CD4-positive, alpha-beta memory T cell (primary cell): ENCODE measurements around the gene CRTAC1. TPM values are rescaled to one million over a fixed set of nuclear protein-coding genes. Genes with fewer than 3 reads are reported as not detected.

ENCODE experiments used
- CTCF ChIA-PET: fragments of 350-600 bp; sonication (Branson Sonifier 250); formaldehyde crosslinking; loops from one replicate; lab custom pipeline; 2021; ENCODE audit warnings: inconsistent platforms; ENCODE audit not compliant: partially characterized antibody; lab: Charles Lee
- POLR2A ChIA-PET: fragments of 350-600 bp; sonication (Branson Sonifier 250); formaldehyde crosslinking; loops from one replicate; lab custom pipeline; 2021; ENCODE audit not compliant: partially characterized antibody; lab: Charles Lee
- DNase-seq, 5 donors: peaks; one replicate each; pipeline versions ENCODE4 v3.0.0 to v3.0.0-alpha.2; 2020 to 2022; ENCODE audit warnings: mixed read lengths in 1 of 5
- H3K27ac ChIP-seq: one replicate; pipeline ENCODE4 v1.7.0; 2013; ENCODE audit warnings: low read depth, low read length
- H3K27me3 ChIP-seq: 2 replicates; pipeline ENCODE4 v1.7.0; 2013; ENCODE audit warnings: mild to moderate bottlenecking, low read length, moderate library complexity; ENCODE audit not compliant: insufficient read depth
- H3K36me3 ChIP-seq: 2 replicates; pipeline ENCODE4 v1.7.0; 2013; ENCODE audit warnings: mild to moderate bottlenecking, low read length, moderate library complexity; ENCODE audit not compliant: insufficient read depth
- H3K4me1 ChIP-seq: 2 replicates; pipeline ENCODE4 v1.7.0; 2013; ENCODE audit warnings: mild to moderate bottlenecking, low read length, moderate library complexity; ENCODE audit not compliant: insufficient read depth
- H3K4me3 ChIP-seq, 2 donors: one replicate each; pipeline ENCODE4 v1.7.0; 2013; ENCODE audit warnings: low read length in 2 of 2, mild to moderate bottlenecking in 1 of 2
- H3K9me3 ChIP-seq, 2 donors: one replicate each; pipeline ENCODE4 v1.7.0; 2013; ENCODE audit warnings: low read length in 2 of 2, control low read depth in 1 of 2; ENCODE audit not compliant: control insufficient read depth in 1 of 2
- H3K27ac Mint-ChIP-seq, 7 donors: one replicate each; pipeline ENCODE4 v1.8.0; 2020 to 2021; ENCODE audit warnings: mixed read lengths in 7 of 7, mild to moderate bottlenecking in 6 of 7, inconsistent platforms in 3 of 7, moderate library complexity in 3 of 7
- H3K27me3 Mint-ChIP-seq, 2 donors: one replicate each; pipeline ENCODE4 v1.8.0; 2020 to 2021; ENCODE audit warnings: mixed read lengths in 2 of 2
- H3K36me3 Mint-ChIP-seq, 2 donors: one replicate each; pipeline ENCODE4 v1.8.0; 2020 to 2021; ENCODE audit warnings: mixed read lengths in 2 of 2, inconsistent platforms in 1 of 2, mild to moderate bottlenecking in 1 of 2
- H3K4me1 Mint-ChIP-seq, 4 donors: one replicate each; pipeline ENCODE4 v1.8.0; 2020 to 2021; ENCODE audit warnings: mixed read lengths in 4 of 4, mild to moderate bottlenecking in 1 of 4
- H3K4me3 Mint-ChIP-seq, 8 donors: one replicate each; pipeline ENCODE4 v1.8.0; 2020 to 2021; ENCODE audit warnings: mixed read lengths in 8 of 8, mild to moderate bottlenecking in 7 of 8, moderate library complexity in 6 of 8, inconsistent platforms in 3 of 8
- H3K9me3 Mint-ChIP-seq, 8 donors: one replicate each; pipeline ENCODE4 v1.8.0; 2020 to 2021; ENCODE audit warnings: mixed read lengths in 8 of 8, mild to moderate bottlenecking in 5 of 8, inconsistent platforms in 3 of 8, moderate library complexity in 1 of 8
- intact Hi-C: fragments of 100-400 bp; cut with micrococcal nuclease; formaldehyde crosslinking; loops from one replicate; pipeline ENCODE4 v1.15.1; 2023
- polyA plus RNA-seq, 2 donors: library from polyadenylated mRNA; unstranded; fragments of 300-500 nt; fragmentation: Illumina TruSeq; gene quantifications; one replicate each; pipeline ENCODE4 v1.2.3, GENCODE V29; 2021
- total RNA-seq, 2 experiments: library from RNA; stranded (reverse); gene quantifications; one replicate each; pipeline ENCODE4 v1.2.3, GENCODE V29; 2021

Gene CRTAC1
- total and polyA plus RNA-seq, 4 experiments from 2014 or later = not detected

GRCh38 chr10:98041352-98042043 is 11.1 kb upstream of the CRTAC1 start:
- Histone ChIP-seq H3K9me3 (no peaks in the 10 kb centered on the region), H3K27me3 (peaks cover 17% of the 10 kb centered on the region), H3K4me1 (no peaks in the 10 kb centered on the region), H3K36me3 (no peaks in the 10 kb centered on the region), H3K4me3 (no peak overlapping the region), H3K27ac (no peak overlapping the region)
- CTCF ChIA-PET = interaction anchor here (0.7 to 5.5 kb wide), 20 partner anchors 8 to 340 kb away, joined by 3 to 103 read pairs (median 5); no protein-coding TSS in a partner anchor
- Mint-ChIP-seq H3K27ac (no peak overlapping the region), H3K36me3 (no peaks in the 10 kb centered on the region), H3K27me3 (peaks cover 36 to 59% of the 10 kb centered on the region in 2 donors), H3K9me3 (no peaks in the 10 kb centered on the region), H3K4me1 (peaks cover 0 to 7% (median 4%) of the 10 kb centered on the region in 4 donors), H3K4me3 (no peak overlapping the region)
- DNase-seq = peak in 2 of 5 donors; percentile 9 to 18
- intact Hi-C loops = loop anchor here (1.0 to 10.0 kb wide), 2 partner anchors 127 to 337 kb away; no protein-coding TSS in a partner anchor
- POLR2A ChIA-PET = no interaction called here

DNA sequence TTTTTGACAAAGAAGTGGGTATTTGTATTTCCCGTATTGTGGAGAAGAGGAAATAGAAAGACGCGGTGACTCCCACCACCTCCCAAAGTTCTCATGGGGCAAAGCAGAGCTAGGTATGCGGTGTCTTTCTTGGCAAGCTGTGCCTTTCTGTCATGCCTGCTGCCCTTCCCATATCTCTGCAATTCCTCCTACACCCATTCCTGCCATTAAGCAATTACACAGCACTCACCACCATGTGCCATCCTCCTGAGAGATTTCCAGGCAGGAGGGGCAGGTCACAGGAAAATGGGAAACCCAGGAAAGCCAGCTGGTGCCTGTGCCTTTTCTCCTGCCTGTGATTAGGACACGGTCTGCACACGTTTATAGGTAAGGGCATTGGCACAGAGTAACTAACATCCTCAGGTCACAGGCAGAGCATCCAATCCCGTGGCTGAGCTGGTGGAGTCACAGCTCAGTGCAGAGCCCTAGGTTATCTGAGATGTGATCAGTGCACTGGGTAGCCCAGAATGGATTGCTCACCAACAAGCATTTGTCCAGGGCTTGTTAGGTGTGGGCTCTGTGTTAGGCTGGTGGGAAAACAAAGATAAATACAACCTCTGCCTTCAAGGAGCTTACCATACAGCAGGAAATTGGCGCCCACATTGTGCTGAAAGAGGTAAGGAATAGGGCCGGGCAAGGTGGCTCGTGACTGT is 9.4 kb upstream of the CRTAC1 start:
- intact Hi-C loops = loop anchor here (10.0 kb wide), 1 partner anchor 335 kb away; no protein-coding TSS in a partner anchor
- POLR2A ChIA-PET = no interaction called here
- CTCF ChIA-PET = interaction anchor here (1.5 to 5.5 kb wide), 6 partner anchors 11 to 248 kb away, joined by 4 to 103 read pairs (median 14); no protein-coding TSS in a partner anchor
- peaks cover 19% of the 10 kb centered on the region for H3K27me3 ChIP-seq
- Mint-ChIP-seq H3K9me3 (no peaks in the 10 kb centered on the region), H3K27me3 (peaks cover 50 to 67% of the 10 kb centered on the region in 2 donors), H3K4me1 (peaks cover 0 to 3% (median 0%) of the 10 kb centered on the region in 4 donors), H3K4me3 (no peak overlapping the region), H3K27ac (no peak overlapping the region), H3K36me3 (no peaks in the 10 kb centered on the region)
- no peaks in the 10 kb centered on the region for H3K36me3 ChIP-seq
- no peaks in the 10 kb centered on the region for H3K9me3 ChIP-seq
- no peak for DNase-seq
- no peak overlapping the region for H3K4me3 ChIP-seq
- no peaks in the 10 kb centered on the region for H3K4me1 ChIP-seq
- H3K27ac ChIP-seq = no peak overlapping the region

DNA sequence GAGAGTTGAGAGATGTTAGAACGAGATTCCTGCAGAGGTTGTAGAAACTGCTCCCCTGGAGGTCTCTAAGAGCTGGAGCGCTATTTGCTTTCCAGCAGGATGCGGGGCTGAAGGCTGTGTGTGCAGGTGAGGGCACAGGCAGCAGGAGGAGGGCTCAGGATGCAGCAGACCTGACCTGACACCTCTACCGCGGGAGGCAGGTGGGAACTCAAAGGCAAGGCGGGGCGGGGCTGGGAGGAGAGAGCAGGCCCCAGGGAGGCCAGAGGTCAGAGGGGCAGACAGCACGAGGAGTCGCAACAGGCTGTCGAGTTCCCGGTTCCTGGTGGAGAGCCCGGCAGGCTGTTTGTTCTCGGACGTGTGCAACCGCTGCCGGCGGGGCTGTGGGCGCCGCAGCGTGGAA is 7.9 kb upstream of the CRTAC1 start:
- H3K27me3 Mint-ChIP-seq = peaks cover 50 to 70% of the 10 kb centered on the region in 2 donors
- H3K27ac Mint-ChIP-seq = no peak overlapping the region
- H3K27me3 ChIP-seq = peaks cover 19% of the 10 kb centered on the region
- H3K4me3 ChIP-seq = no peak overlapping the region
- no peak overlapping the region for H3K4me3 Mint-ChIP-seq
- CTCF ChIA-PET = interaction anchor here (0.8 to 3.4 kb wide), 2 partner anchors 11 to 123 kb away, joined by 3 to 18 read pairs; no protein-coding TSS in a partner anchor
- peaks cover 0 to 3% (median 0%) of the 10 kb centered on the region in 4 donors for H3K4me1 Mint-ChIP-seq
- intact Hi-C loops = no loop called here
- no peaks in the 10 kb centered on the region for H3K36me3 Mint-ChIP-seq
- no peaks in the 10 kb centered on the region for H3K9me3 ChIP-seq
- no peaks in the 10 kb centered on the region for H3K36me3 ChIP-seq
- no peaks in the 10 kb centered on the region for H3K9me3 Mint-ChIP-seq
- POLR2A ChIA-PET = no interaction called here
- no peak for DNase-seq
- no peak overlapping the region for H3K27ac ChIP-seq
- no peaks in the 10 kb centered on the region for H3K4me1 ChIP-seq

DNA sequence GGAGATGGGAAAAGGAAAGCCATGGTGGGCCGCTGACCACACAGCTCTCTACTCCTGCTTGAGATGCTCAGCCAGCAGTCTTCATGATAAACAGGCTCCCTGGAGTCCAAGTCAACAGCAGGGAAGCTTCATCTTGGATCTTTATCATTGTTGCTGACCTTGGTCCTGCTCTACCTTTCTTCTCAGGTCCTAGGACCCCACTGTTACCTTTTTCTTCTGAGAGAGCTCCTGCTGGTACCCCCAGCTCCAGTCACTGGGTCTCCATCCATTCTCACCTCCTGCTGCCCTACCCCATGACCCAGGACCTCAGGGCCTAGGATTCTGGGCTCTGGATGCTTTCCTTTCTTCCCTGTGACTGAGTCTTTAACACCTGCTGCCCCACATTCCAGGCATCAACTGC is 5.2 kb upstream of the CRTAC1 start:
- Mint-ChIP-seq H3K4me1 (peaks cover 0 to 5% (median 2%) of the 10 kb centered on the region in 4 donors), H3K36me3 (no peaks in the 10 kb centered on the region), H3K27ac (no peak overlapping the region), H3K9me3 (no peaks in the 10 kb centered on the region), H3K4me3 (no peak overlapping the region), H3K27me3 (peaks cover 56 to 67% of the 10 kb centered on the region in 2 donors)
- intact Hi-C loops = no loop called here
- H3K9me3 ChIP-seq = no peaks in the 10 kb centered on the region
- POLR2A ChIA-PET = no interaction called here
- no peak overlapping the region for H3K27ac ChIP-seq
- peaks cover 16% of the 10 kb centered on the region for H3K27me3 ChIP-seq
- H3K4me3 ChIP-seq = no peak overlapping the region
- CTCF ChIA-PET = interaction anchor here (0.8 to 3.4 kb wide), 5 partner anchors 8 to 125 kb away, joined by 3 to 18 read pairs (median 5); no protein-coding TSS in a partner anchor
- DNase-seq = no peak
- no peaks in the 10 kb centered on the region for H3K4me1 ChIP-seq
- H3K36me3 ChIP-seq = no peaks in the 10 kb centered on the region

DNA sequence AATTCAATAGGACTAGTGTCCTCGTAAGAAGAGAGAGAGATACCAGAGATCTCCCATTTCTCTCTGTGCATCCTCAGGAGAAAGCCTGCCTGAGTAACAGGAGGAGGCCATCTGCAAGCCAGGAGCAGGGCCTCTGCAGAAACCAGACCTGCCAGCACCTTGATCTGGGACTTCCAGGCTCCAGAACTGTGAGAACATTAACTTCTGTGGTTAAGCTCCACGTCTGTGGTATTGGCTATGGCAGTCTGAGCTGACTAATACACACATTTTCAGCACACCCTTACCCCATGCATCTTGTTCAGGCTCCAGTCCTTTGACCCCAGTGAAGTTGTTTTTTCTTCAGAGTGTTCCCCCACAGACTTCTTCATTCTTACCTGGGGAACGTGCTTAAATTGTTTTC is 3.1 kb upstream of the CRTAC1 start:
- ChIA-PET POLR2A (no interaction called here), CTCF (interaction anchor here (1.0 kb wide), 2 partner anchors 8 to 9 kb away, joined by 4 read pairs; no protein-coding TSS in a partner anchor)
- intact Hi-C loops = no loop called here
- Histone ChIP-seq H3K36me3 (no peaks in the 10 kb centered on the region), H3K9me3 (no peaks in the 10 kb centered on the region), H3K27me3 (peaks cover 18% of the 10 kb centered on the region), H3K27ac (no peak overlapping the region), H3K4me3 (no peak overlapping the region), H3K4me1 (no peaks in the 10 kb centered on the region)
- peaks cover 65 to 66% of the 10 kb centered on the region in 2 donors for H3K27me3 Mint-ChIP-seq
- H3K27ac Mint-ChIP-seq = no peak overlapping the region
- no peak for DNase-seq
- H3K9me3 Mint-ChIP-seq = peaks cover 0 to 4% (median 0%) of the 10 kb centered on the region in 8 donors
- H3K4me1 Mint-ChIP-seq = peaks cover 0 to 14% (median 6%) of the 10 kb centered on the region in 4 donors
- H3K36me3 Mint-ChIP-seq = no peaks in the 10 kb centered on the region
- no peak overlapping the region for H3K4me3 Mint-ChIP-seq

DNA sequence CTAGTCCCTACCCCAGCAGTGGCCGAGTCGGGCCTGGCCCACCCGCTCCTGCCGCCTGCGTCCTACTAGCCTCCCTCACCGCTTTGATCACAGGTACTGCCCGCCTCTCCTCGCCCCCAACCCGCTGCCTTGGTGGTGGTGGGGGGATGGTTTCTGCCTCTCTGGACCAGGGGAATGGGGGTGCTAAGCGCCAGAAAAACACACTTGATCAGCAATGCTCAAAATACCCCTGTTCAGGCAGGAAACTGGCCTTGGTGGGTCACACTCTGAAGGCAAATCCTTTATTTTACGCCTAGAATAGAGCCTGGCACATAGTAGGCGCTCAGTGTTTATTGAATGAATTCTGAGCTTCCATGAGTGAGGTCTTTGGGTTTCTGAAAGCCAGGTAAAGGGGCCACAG is 1.0 kb upstream of the CRTAC1 start:
- DNase-seq = no peak
- Histone ChIP-seq H3K9me3 (no peaks in the 10 kb centered on the region), H3K4me3 (no peak overlapping the region), H3K27me3 (peaks cover 14% of the 10 kb centered on the region), H3K27ac (no peak overlapping the region), H3K4me1 (no peaks in the 10 kb centered on the region), H3K36me3 (no peaks in the 10 kb centered on the region)
- CTCF ChIA-PET = no interaction called here
- Mint-ChIP-seq H3K36me3 (no peaks in the 10 kb centered on the region), H3K4me3 (peak overlapping the region in 4 of 8 donors; percentile 15 to 74 (median 41)), H3K27ac (no peak overlapping the region), H3K4me1 (peaks cover 2 to 20% (median 7%) of the 10 kb centered on the region in 4 donors), H3K9me3 (peaks cover 0 to 4% (median 0%) of the 10 kb centered on the region in 8 donors), H3K27me3 (peaks cover 61 to 63% of the 10 kb centered on the region in 2 donors)
- POLR2A ChIA-PET = no interaction called here
- intact Hi-C loops = no loop called here

DNA sequence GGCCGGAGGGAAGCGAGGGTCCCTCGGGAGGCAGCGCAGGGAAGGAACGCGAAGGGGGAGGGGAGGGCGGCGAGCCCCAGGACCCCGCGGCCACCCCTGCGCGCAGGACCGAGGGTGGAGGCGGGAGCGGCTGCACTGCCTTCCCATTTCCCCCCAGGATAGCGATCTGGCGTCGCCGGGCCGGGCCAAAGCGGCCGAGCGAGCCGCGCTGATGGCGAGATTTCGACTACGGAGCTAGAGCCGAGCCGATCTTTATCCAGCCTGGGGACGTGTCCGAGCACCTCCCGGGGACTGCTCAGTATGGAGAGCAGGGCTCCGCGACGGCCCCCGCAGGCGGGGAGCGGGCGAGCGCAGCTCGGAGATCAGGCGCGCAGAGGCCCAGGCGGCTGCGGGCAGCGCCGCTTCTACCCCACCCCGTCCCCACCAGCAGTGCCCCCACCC is 590 bp upstream of the CRTAC1 start:
- Mint-ChIP-seq H3K27ac (no peak overlapping the region), H3K4me1 (peaks cover 2 to 20% (median 7%) of the 10 kb centered on the region in 4 donors), H3K9me3 (peaks cover 0 to 4% (median 0%) of the 10 kb centered on the region in 8 donors), H3K36me3 (no peaks in the 10 kb centered on the region), H3K27me3 (peaks cover 58 to 60% of the 10 kb centered on the region in 2 donors), H3K4me3 (no peak overlapping the region)
- POLR2A ChIA-PET = no interaction called here
- Histone ChIP-seq H3K4me3 (no peak overlapping the region), H3K27ac (no peak overlapping the region), H3K27me3 (peaks cover 13% of the 10 kb centered on the region), H3K4me1 (no peaks in the 10 kb centered on the region), H3K9me3 (no peaks in the 10 kb centered on the region), H3K36me3 (no peaks in the 10 kb centered on the region)
- DNase-seq = no peak
- CTCF ChIA-PET = no interaction called here
- intact Hi-C loops = no loop called here
